Measurements from ENCODE around the gene RERE.

The RERE gene

GRCh38 chr1:8720347-8720746 lies 97.1 kb downstream of the RERE start:
- Mint-ChIP-seq H3K4me3 (no peak overlapping the region), H3K27me3 (no peaks in the 10 kb centered on the region), H3K4me1 (ENCODE audit: low read depth) (peaks cover 14% of the 10 kb centered on the region), H3K9me3 (no peaks in the 10 kb centered on the region), H3K27ac (no peak overlapping the region), H3K36me3 (ENCODE audit: low read depth) (no peaks in the 10 kb centered on the region)
- intact Hi-C loops (cut with micrococcal nuclease), result loop anchor here (10.0 kb wide), 1 partner anchor 124 kb away; no protein-coding TSS in a partner anchor

GRCh38 chr1:8718850-8719361 lies 98.5 kb downstream of the RERE start:
- intact Hi-C loops (cut with micrococcal nuclease), result no loop called here
- no peaks in the 10 kb centered on the region for H3K27me3 Mint-ChIP-seq
- H3K4me3 Mint-ChIP-seq, result no peak overlapping the region
- H3K27ac Mint-ChIP-seq, result no peak overlapping the region
- no peaks in the 10 kb centered on the region for H3K36me3 Mint-ChIP-seq (ENCODE audit: low read depth)
- peaks cover 23% of the 10 kb centered on the region for H3K4me1 Mint-ChIP-seq (ENCODE audit: low read depth)
- H3K9me3 Mint-ChIP-seq, result no peaks in the 10 kb centered on the region

- Mint-ChIP-seq H3K36me3 (ENCODE audit: low read depth) (no peaks in the 10 kb centered on the region), H3K4me1 (ENCODE audit: low read depth) (peaks cover 19% of the 10 kb centered on the region), H3K27me3 (no peaks in the 10 kb centered on the region), H3K9me3 (no peaks in the 10 kb centered on the region), H3K4me3 (no peak overlapping the region), H3K27ac (no peak overlapping the region)
- intact Hi-C loops (cut with micrococcal nuclease), result no loop called here
Measured at GRCh38 chr1:8717148-8717547, 100.3 kb downstream of the RERE start.

- Mint-ChIP-seq H3K27ac (no peak overlapping the region), H3K27me3 (no peaks in the 10 kb centered on the region), H3K4me1 (ENCODE audit: low read depth) (peaks cover 21% of the 10 kb centered on the region), H3K4me3 (no peak overlapping the region), H3K9me3 (no peaks in the 10 kb centered on the region), H3K36me3 (ENCODE audit: low read depth) (no peaks in the 10 kb centered on the region)
- intact Hi-C loops (cut with micrococcal nuclease), result no loop called here
Measured at GRCh38 chr1:8716238-8716637, 101.2 kb downstream of the RERE start.

- intact Hi-C loops (cut with micrococcal nuclease), result no loop called here
- Mint-ChIP-seq H3K9me3 (no peaks in the 10 kb centered on the region), H3K4me1 (ENCODE audit: low read depth) (peaks cover 23% of the 10 kb centered on the region), H3K27me3 (no peaks in the 10 kb centered on the region), H3K4me3 (no peak overlapping the region), H3K27ac (peak overlapping the region; percentile 75), H3K36me3 (ENCODE audit: low read depth) (no peaks in the 10 kb centered on the region)
Measured at GRCh38 chr1:8714173-8714572, 103.3 kb downstream of the RERE start.

- H3K4me3 Mint-ChIP-seq, result peak overlapping the region; percentile 20
- H3K4me1 Mint-ChIP-seq (ENCODE audit: low read depth), result peaks cover 23% of the 10 kb centered on the region
- H3K9me3 Mint-ChIP-seq, result no peaks in the 10 kb centered on the region
- peak overlapping the region; percentile 78 for H3K27ac Mint-ChIP-seq
- H3K27me3 Mint-ChIP-seq, result no peaks in the 10 kb centered on the region
- H3K36me3 Mint-ChIP-seq (ENCODE audit: low read depth), result no peaks in the 10 kb centered on the region
- intact Hi-C loops (cut with micrococcal nuclease), result loop anchor here (1.0 kb wide), 1 partner anchor 9 kb away; no protein-coding TSS in a partner anchor
Measured at GRCh38 chr1:8712413-8713231, 104.8 kb downstream of the RERE start.

GRCh38 chr1:8711873-8712412 lies 105.5 kb downstream of the RERE start:
- H3K36me3 Mint-ChIP-seq (ENCODE audit: low read depth), result no peaks in the 10 kb centered on the region
- peak overlapping the region; percentile 78 for H3K27ac Mint-ChIP-seq
- H3K4me1 Mint-ChIP-seq (ENCODE audit: low read depth), result peaks cover 23% of the 10 kb centered on the region
- H3K9me3 Mint-ChIP-seq, result no peaks in the 10 kb centered on the region
- no peaks in the 10 kb centered on the region for H3K27me3 Mint-ChIP-seq
- intact Hi-C loops (cut with micrococcal nuclease), result loop anchor here (1.0 kb wide), 1 partner anchor 9 kb away; no protein-coding TSS in a partner anchor
- H3K4me3 Mint-ChIP-seq, result peak overlapping the region; percentile 20

- Mint-ChIP-seq H3K27ac (no peak overlapping the region), H3K9me3 (no peaks in the 10 kb centered on the region), H3K27me3 (no peaks in the 10 kb centered on the region), H3K4me3 (no peak overlapping the region), H3K36me3 (ENCODE audit: low read depth) (no peaks in the 10 kb centered on the region), H3K4me1 (ENCODE audit: low read depth) (peaks cover 23% of the 10 kb centered on the region)
- intact Hi-C loops (cut with micrococcal nuclease), result no loop called here
Measured at GRCh38 chr1:8711151-8711550, 106.3 kb downstream of the RERE start.

GRCh38 chr1:8708259-8708658 lies 109.2 kb downstream of the RERE start:
- intact Hi-C loops (cut with micrococcal nuclease), result loop anchor here (10.0 kb wide), 1 partner anchor 283 kb away; no protein-coding TSS in a partner anchor
- Mint-ChIP-seq H3K27ac (peak overlapping the region; percentile 2), H3K36me3 (ENCODE audit: low read depth) (no peaks in the 10 kb centered on the region), H3K27me3 (peaks cover 3% of the 10 kb centered on the region), H3K4me1 (ENCODE audit: low read depth) (peaks cover 25% of the 10 kb centered on the region), H3K4me3 (no peak overlapping the region), H3K9me3 (no peaks in the 10 kb centered on the region)

GRCh38 chr1:8706995-8707396 lies 110.4 kb downstream of the RERE start:
- Mint-ChIP-seq H3K27ac (no peak overlapping the region), H3K9me3 (no peaks in the 10 kb centered on the region), H3K4me3 (no peak overlapping the region), H3K27me3 (peaks cover 3% of the 10 kb centered on the region), H3K4me1 (ENCODE audit: low read depth) (peaks cover 23% of the 10 kb centered on the region), H3K36me3 (ENCODE audit: low read depth) (peaks cover 9% of the 10 kb centered on the region)
- intact Hi-C loops (cut with micrococcal nuclease), result loop anchor here (10.0 kb wide), 1 partner anchor 282 kb away; no protein-coding TSS in a partner anchor

- Mint-ChIP-seq H3K27me3 (peaks cover 3% of the 10 kb centered on the region), H3K36me3 (ENCODE audit: low read depth) (peaks cover 10% of the 10 kb centered on the region), H3K9me3 (no peaks in the 10 kb centered on the region), H3K27ac (no peak overlapping the region), H3K4me1 (ENCODE audit: low read depth) (peaks cover 24% of the 10 kb centered on the region), H3K4me3 (no peak overlapping the region)
- intact Hi-C loops (cut with micrococcal nuclease), result loop anchor here (10.0 kb wide), 1 partner anchor 281 kb away; no protein-coding TSS in a partner anchor
Measured at GRCh38 chr1:8706291-8706690, 111.1 kb downstream of the RERE start.

- H3K27me3 Mint-ChIP-seq, result peaks cover 3% of the 10 kb centered on the region
- peaks cover 27% of the 10 kb centered on the region for H3K4me1 Mint-ChIP-seq (ENCODE audit: low read depth)
- intact Hi-C loops (cut with micrococcal nuclease), result loop anchor here (10.0 kb wide), 1 partner anchor 280 kb away; no protein-coding TSS in a partner anchor
- H3K9me3 Mint-ChIP-seq, result no peaks in the 10 kb centered on the region
- H3K27ac Mint-ChIP-seq, result peak overlapping the region; percentile 4
- H3K36me3 Mint-ChIP-seq (ENCODE audit: low read depth), result peaks cover 10% of the 10 kb centered on the region
- H3K4me3 Mint-ChIP-seq, result no peak overlapping the region
Measured at GRCh38 chr1:8704866-8705506, 112.5 kb downstream of the RERE start.

GRCh38 chr1:8702850-8703810 lies 114.3 kb downstream of the RERE start:
- peaks cover 27% of the 10 kb centered on the region for H3K4me1 Mint-ChIP-seq (ENCODE audit: low read depth)
- peak overlapping the region; percentile 80 for H3K27ac Mint-ChIP-seq
- intact Hi-C loops (cut with micrococcal nuclease), result loop anchor here (1.0 to 10.0 kb wide), 2 partner anchors 9 to 278 kb away; no protein-coding TSS in a partner anchor
- peak overlapping the region; percentile 76 for H3K4me3 Mint-ChIP-seq
- H3K36me3 Mint-ChIP-seq (ENCODE audit: low read depth), result peaks cover 10% of the 10 kb centered on the region
- no peaks in the 10 kb centered on the region for H3K9me3 Mint-ChIP-seq
- H3K27me3 Mint-ChIP-seq, result peaks cover 3% of the 10 kb centered on the region
